K562 (cell line): ENCODE results near the gene BRAF. TPM values are rescaled to one million over a fixed set of nuclear protein-coding genes. Genes with fewer than 3 reads are reported as not detected.
A peak's percentile ranks its signal among the peaks of the same experiment; 100 is the strongest.

Experiments
- ATAC-seq: fragments of 200-7000 bp; cut with Tn5 transposase; 3 replicates; pipeline ENCODE4 v1.9.1; 2020; ENCODE audit warnings: moderate library complexity
- BruUV-seq: library from RNA; stranded (reverse); fragments of 400-500 nt; replicated peaks from 2 replicates; lab custom pipeline; 2021; lab: Mats Ljungman, UMichigan
- CTCF ChIA-PET: fragments of 300-600 bp; formaldehyde crosslinking; extraction: SDS; loops from one replicate; lab custom pipeline; 2021; ENCODE audit warnings: low intra/inter-chr PET ratio; lab: Yijun Ruan, JAX
- POLR2A ChIA-PET: fragments of 300-600, 350-650 bp; sonication (Branson Sonifier 250); formaldehyde crosslinking; extraction: SDS; loops from one replicate; lab custom pipeline; 2021; ENCODE audit warnings: antibody characterized with exemption, inconsistent platforms; lab: Yijun Ruan, JAX
- DNase-seq, 4 experiments: peaks; one replicate each; pipeline versions ENCODE4 v3.0.0 to v3.0.0-alpha.2; 2011 to 2018; ENCODE audit warnings: low spot score in 3 of 4, mixed read lengths in 3 of 4; ENCODE audit errors: extremely low read depth in 1 of 4
- FAIRE-seq: peaks from 2 replicates; lab custom pipeline; 2011; peaks lifted over from hg19 to GRCh38; lab: Jason Lieb, UNC
- H2AFZ ChIP-seq: 2 replicates; pipeline ENCODE4 v1.6.0; 2011; ENCODE audit warnings: low read depth, low read length, control low read depth, inconsistent platforms
- H3K27ac ChIP-seq: fragments of 200-600 bp; 3 replicates; pipeline ENCODE4 v1.8.0; 2011; ENCODE audit warnings: low read depth, mild to moderate bottlenecking, control low read depth, inconsistent platforms, low read length, moderate library complexity, mixed read lengths; ENCODE audit errors: extremely low read depth
- H3K27me3 ChIP-seq, 2 experiments: fragments of 300-600 bp in 1 of 2; 2 replicates in 1 of 2; 3 replicates in 1 of 2; pipeline versions ENCODE4 v1.6.0 to v1.8.0; 2011; ENCODE audit warnings: inconsistent platforms in 2 of 2, low read length in 2 of 2, mild to moderate bottlenecking in 1 of 2, mixed read lengths in 1 of 2, moderate library complexity in 1 of 2; ENCODE audit not compliant: control insufficient read depth in 2 of 2, insufficient read depth in 2 of 2
- H3K36me3 ChIP-seq: fragments of 300-600 bp; 3 replicates; pipeline ENCODE4 v1.8.0; 2011; ENCODE audit warnings: mild to moderate bottlenecking, low read length, inconsistent platforms; ENCODE audit not compliant: control insufficient read depth, insufficient read depth
- H3K4me1 ChIP-seq, 2 experiments: fragments of 200-600 bp in 1 of 2; replicated peaks in 1 of 2; 2 replicates in 1 of 2; 3 replicates in 1 of 2; pipeline versions ENCODE4 v1.5.1 to v1.8.0; 2011; ENCODE audit warnings: inconsistent platforms in 2 of 2, low read length in 2 of 2, mild to moderate bottlenecking in 1 of 2, mixed read lengths in 1 of 2, moderate library complexity in 1 of 2; ENCODE audit not compliant: control insufficient read depth in 2 of 2, insufficient read depth in 2 of 2
- H3K4me2 ChIP-seq: 2 replicates; pipeline ENCODE4 v1.6.1; 2011; ENCODE audit warnings: low read length, control low read depth, inconsistent platforms, mixed read lengths; ENCODE audit not compliant: insufficient read depth
- H3K4me3 ChIP-seq: fragments of 200-600 bp; sonication (generic), shearing (Covaris generic); 2 replicates; pipeline ENCODE4 v1.5.1; 2016; ENCODE audit warnings: control low read depth, inconsistent platforms
- H3K79me2 ChIP-seq: fragments of 200-600 bp; 3 replicates; pipeline ENCODE4 v1.8.0; 2011; ENCODE audit warnings: low read length, inconsistent platforms; ENCODE audit not compliant: control insufficient read depth, insufficient read depth
- H3K9ac ChIP-seq, 2 experiments: 2 replicates each; pipeline versions ENCODE4 v1.6.0 to v1.6.1; 2011; ENCODE audit warnings: low read depth in 2 of 2, low read length in 2 of 2, control low read depth in 1 of 2, inconsistent platforms in 1 of 2, mild to moderate bottlenecking in 1 of 2, mixed read lengths in 1 of 2; ENCODE audit not compliant: insufficient read depth in 1 of 2
- H3K9me1 ChIP-seq: one replicate; pipeline ENCODE4 v1.6.0; 2011; ENCODE audit warnings: inconsistent platforms, mild to moderate bottlenecking, low read length, moderate library complexity; ENCODE audit not compliant: control insufficient read depth, insufficient read depth
- H3K9me3 ChIP-seq: replicated peaks from 2 replicates; pipeline ENCODE4 v1.5.1; 2011; ENCODE audit warnings: low read depth, low read length, inconsistent platforms; ENCODE audit not compliant: control insufficient read depth, insufficient read depth
- H4K20me1 ChIP-seq: replicated peaks from 2 replicates; pipeline ENCODE4 v1.6.1; 2011; ENCODE audit warnings: low read length, inconsistent platforms, mixed read lengths; ENCODE audit not compliant: control insufficient read depth, insufficient read depth
- ATF1 ChIP-seq, 2 experiments: fragments of 450-650 bp in 1 of 2; IDR thresholded peaks; 2 replicates each; pipeline ENCODE4 v1.6.1; 2016; ENCODE audit warnings: missing compliant biosample characterization in 1 of 2, missing genetic modification characterization in 1 of 2
- BRD4 ChIP-seq: fragments of 200-600 bp; sonication (generic); IDR thresholded peaks from 2 replicates; pipeline ENCODE4 v1.6.1; 2017; ENCODE audit warnings: inconsistent platforms
- CBFA2T3 ChIP-seq: fragments of 450-650 bp; IDR thresholded peaks from 2 replicates; pipeline ENCODE4 v1.6.1; 2017
- DACH1 ChIP-seq: fragments of 450-650 bp; IDR thresholded peaks from 2 replicates; pipeline ENCODE4 v1.6.1; 2018; ENCODE audit not compliant: partially characterized antibody
- EP400 ChIP-seq: fragments of 450-650 bp; IDR thresholded peaks from 2 replicates; pipeline ENCODE4 v1.6.1; 2017; ENCODE audit warnings: antibody characterized with exemption, mild to moderate bottlenecking, moderate library complexity
- ETV1 ChIP-seq: fragments of 450-650 bp; conservative IDR thresholded peaks from 2 replicates; pipeline ENCODE4 v1.6.1; 2016; ENCODE audit warnings: missing genetic modification characterization, control low read depth, low read depth, missing compliant biosample characterization
- KDM1A ChIP-seq, 2 experiments: fragments of 450-650 bp; IDR thresholded peaks; 2 replicates each; pipeline ENCODE4 v1.6.1; 2016; ENCODE audit warnings: mild to moderate bottlenecking in 2 of 2
- MCM3 ChIP-seq: fragments of 450-650 bp; IDR thresholded peaks from 2 replicates; pipeline ENCODE4 v1.6.1; 2016
- MEIS2 ChIP-seq: fragments of 450-650 bp; IDR thresholded peaks from 2 replicates; pipeline ENCODE4 v1.6.1; 2014; ENCODE audit warnings: mild to moderate bottlenecking; ENCODE audit not compliant: partially characterized antibody
- NONO ChIP-seq, 2 experiments: fragments of 200-400 bp in 1 of 2; fragments of 450-650 bp in 1 of 2; formaldehyde crosslinking in 1 of 2; IDR thresholded peaks; 2 replicates each; pipeline ENCODE4 v1.6.1; 2017; ENCODE audit warnings: low read depth in 2 of 2, mild to moderate bottlenecking in 2 of 2, moderate library complexity in 2 of 2, low read length in 1 of 2
- POLR2H ChIP-seq: IDR thresholded peaks from 2 replicates; pipeline ENCODE4 v1.6.1; 2016; ENCODE audit warnings: missing genetic modification characterization, low read depth, mild to moderate bottlenecking, control low read depth, missing compliant biosample characterization, moderate library complexity
- PTRF ChIP-seq: fragments of 450-650 bp; IDR thresholded peaks from 2 replicates; pipeline ENCODE4 v1.6.1; 2016; ENCODE audit warnings: mild to moderate bottlenecking, missing genetic modification characterization, missing compliant biosample characterization
- RAD51 ChIP-seq: fragments of 450-650 bp; IDR thresholded peaks from 2 replicates; pipeline ENCODE4 v1.7.1; 2016; ENCODE audit warnings: low read depth, mild to moderate bottlenecking, borderline replicate concordance
- ZNF133 ChIP-seq: fragments of 250-450 bp; sonication (Bioruptor Pico); IDR thresholded peaks from 2 replicates; pipeline ENCODE4 v1.4.0; 2020; ENCODE audit warnings: mild to moderate bottlenecking
- ZNF324 ChIP-seq: fragments of 250-450 bp; sonication (Bioruptor Pico); IDR thresholded peaks from 2 replicates; pipeline ENCODE4 v1.4.0; 2020; ENCODE audit warnings: mild to moderate bottlenecking
- WGBS: fragments of 100-300 bp; shearing (Covaris generic); methylation state at CpG from one replicate; pipeline ENCODE4 v1.1.6; 2016; ENCODE audit warnings: low coverage, mixed read lengths; ENCODE audit not compliant: insufficient coverage; ENCODE audit errors: missing lambda C conversion rate; 5-methylcytosine and 5-hydroxymethylcytosine counted together
- in situ Hi-C: fragments of 300-500 bp; cut with MboI; formaldehyde crosslinking; loops from 4 replicates; pipeline ENCODE4 v1.15.0; 2018; ENCODE audit warnings: inconsistent platforms, mixed read lengths
- intact Hi-C: fragments of 100-400 bp; cut with micrococcal nuclease; formaldehyde crosslinking; loops from 2 replicates; pipeline ENCODE4 v1.14.2; 2022
- polyA plus RNA-seq, 8 experiments: library from polyadenylated mRNA; depleted of rRNA in 4 of 8; stranded (reverse) in 5 of 8; unstranded in 3 of 8; fragments of >200 nt; fragmentation: Nextera tagmentation in 2 of 8; fragmentation: Illumina TruSeq in 1 of 8; extraction: Ambion mirVana in 2 of 8; extraction: Trizol in 1 of 8; gene quantifications; 2 replicates each; pipeline versions ENCODE4 v1.2.1 to v1.2.3, GENCODE V29; 2011 to 2014; ENCODE audit warnings: inconsistent platforms in 1 of 8, missing spikeins in 1 of 8
- total RNA-seq, 7 experiments: library from RNA; depleted of rRNA in 6 of 7; stranded (reverse); fragments of >200 nt in 6 of 7; fragmentation: Illumina TruSeq in 2 of 7; extraction: Trizol in 2 of 7; gene quantifications; 2 replicates each; pipeline versions ENCODE4 v1.2.1 to v1.2.3, GENCODE V29; 2011 to 2021; ENCODE audit warnings: low replicate concordance in 1 of 7
- TF ChIP-seq, protein P1 (sequence below): fragments of 450-650 bp; IDR thresholded peaks from 2 replicates; pipeline ENCODE4 v1.6.1; 2016
- TF ChIP-seq, protein P2 (sequence below): fragments of 450-650 bp; IDR thresholded peaks from 2 replicates; pipeline ENCODE4 v1.6.1; 2016; ENCODE audit warnings: low read depth, mild to moderate bottlenecking, moderate library complexity

The BRAF gene
- total and polyA plus RNA-seq, 9 of the 15 experiments (the other 6 are each of a cell fraction or from before 2014, with no cell fraction given), result 3.6 to 38.3 (median 21.9) TPM

DNA sequence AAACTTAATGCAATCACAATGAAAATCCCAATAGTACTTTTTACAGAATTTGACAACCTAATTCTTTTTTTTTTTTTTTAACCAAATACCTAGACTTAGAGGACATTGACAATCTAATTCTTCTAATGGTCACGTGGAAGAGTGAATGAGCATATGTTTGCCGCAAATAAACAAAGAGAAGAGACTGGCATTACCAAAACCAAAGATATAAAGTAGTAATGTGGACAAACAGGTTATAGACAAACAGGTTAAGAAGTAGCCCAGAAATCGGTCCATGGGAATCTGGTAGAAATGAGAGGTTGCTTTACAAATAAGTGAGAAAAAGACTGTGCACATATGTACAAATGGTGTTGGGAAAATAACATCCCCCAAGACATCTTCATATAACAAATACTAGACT is 27.7 kb downstream of the BRAF start:
- Histone ChIP-seq H3K4me3 (no peak overlapping the region), H2AFZ (no peak overlapping the region), H3K9me1 (no peaks in the 10 kb centered on the region), H3K27me3 (no peaks in the 10 kb centered on the region), H3K4me1 (no peaks in the 10 kb centered on the region), H3K9ac (no peak overlapping the region), H3K9me3 (no peaks in the 10 kb centered on the region), H4K20me1 (no peaks in the 10 kb centered on the region), H3K36me3 (no peaks in the 10 kb centered on the region), H3K27ac (no peak overlapping the region), H3K4me2 (no peak overlapping the region), H3K79me2 (peaks cover 76% of the 10 kb centered on the region)
- TF ChIP-seq RAD51, result no peak
- TF ChIP-seq POLR2H (tag), result 0 out of 2 replicates have a peak, but pooled peaks have one; percentile 14
- DNase-seq, result no peak
- intact Hi-C loops, result no loop called here
- 88% methylated on average over 3 of the region's 3 CpGs for WGBS
- BruUV-seq, result no TSS peak
- FAIRE-seq, result no peak
- no peak for ATAC-seq
- in situ Hi-C loops, result no loop called here
- ChIA-PET CTCF (no interaction called here), POLR2A (no interaction called here)

DNA sequence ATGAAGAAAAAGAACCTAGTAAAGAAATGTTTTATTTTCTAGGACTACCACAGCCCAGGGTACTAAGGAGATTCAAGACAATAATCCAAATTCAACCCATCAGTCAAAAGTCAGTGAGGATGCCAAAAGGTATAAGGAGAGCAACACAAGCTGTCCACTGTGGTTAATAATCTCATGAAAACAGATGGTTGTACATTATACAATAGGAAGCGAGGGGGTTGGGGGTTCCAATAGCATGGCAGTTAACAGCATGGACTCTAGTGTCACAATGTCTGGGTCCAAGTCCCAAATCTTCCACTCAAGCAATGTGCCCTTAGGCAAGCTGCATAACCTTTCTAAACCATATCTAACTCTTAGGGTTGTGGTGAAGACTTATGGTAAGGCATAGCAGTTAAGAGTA is 35.1 kb downstream of the BRAF start:
- in situ Hi-C loops (no loop called here), intact Hi-C loops (loop anchor here (5.0 kb wide), 1 partner anchor 1702 kb away; no protein-coding TSS in a partner anchor)
- no peaks in the 10 kb centered on the region for H3K9me3 ChIP-seq
- H3K4me3 ChIP-seq, result no peak overlapping the region
- CTCF ChIA-PET, result no interaction called here
- no peak overlapping the region for H3K9ac ChIP-seq
- FAIRE-seq (peak; percentile 68), DNase-seq (peak in 2 of 4 experiments; percentile 65 to 77), ATAC-seq (peak; percentile 74)
- H2AFZ ChIP-seq, result no peak overlapping the region
- 0 out of 2 replicates have a peak, but pooled peaks cover 3% of the 10 kb centered on the region for H4K20me1 ChIP-seq
- H3K27ac ChIP-seq, result peak overlapping the region; percentile 55; the same call in 1 of the 3 replicates
- peaks cover 93% of the 10 kb centered on the region for H3K79me2 ChIP-seq
- no peaks in the 10 kb centered on the region for H3K36me3 ChIP-seq
- H3K4me1 ChIP-seq, result peaks cover 0 to 13% of the 10 kb centered on the region in 2 experiments; a peak in 2 of 5 replicates
- no TSS peak for BruUV-seq
- no peaks in the 10 kb centered on the region for H3K9me1 ChIP-seq
- 0 out of 2 replicates have a peak overlapping the region, but pooled peaks have one; percentile 20 for H3K4me2 ChIP-seq
- WGBS, result 13% methylated on average over 1 of the region's 1 CpG
- POLR2A ChIA-PET, result interaction anchor here (1.0 kb wide), 2 partner anchors 15 to 18 kb away, joined by 4 to 5 read pairs; no protein-coding TSS in a partner anchor
- H3K27me3 ChIP-seq, result no peaks in the 10 kb centered on the region
- TF ChIP-seq DACH1 (peak; percentile 27), ETV1 (tag) (no peak), ATF1 (CRISPR knock-in tag; IDR thresholded peaks at IDR 0.05) (no peak), ATF1 (tag; IDR thresholded peaks at IDR 0.05) (no peak), BRD4 (no peak), NONO (IDR thresholded peaks at IDR 0.05; ENCODE audit: low read depth in 2 of 2, low read length in 1 of 2) (no peak), KDM1A (IDR thresholded peaks at IDR 0.05) (peak in 1 of 2 experiments; percentile 48; a peak in 1 of 4 replicates), ZNF324 (CRISPR knock-in tag) (no peak), MCM3 (no peak), MEIS2 (peak; percentile 49), CBFA2T3 (peak; percentile 86), ZNF133 (no peak), EP400 (0 out of 2 replicates have a peak, but pooled peaks have one; percentile 26), PTRF (tag) (no peak)
- TF ChIP-seq, protein P1, sequence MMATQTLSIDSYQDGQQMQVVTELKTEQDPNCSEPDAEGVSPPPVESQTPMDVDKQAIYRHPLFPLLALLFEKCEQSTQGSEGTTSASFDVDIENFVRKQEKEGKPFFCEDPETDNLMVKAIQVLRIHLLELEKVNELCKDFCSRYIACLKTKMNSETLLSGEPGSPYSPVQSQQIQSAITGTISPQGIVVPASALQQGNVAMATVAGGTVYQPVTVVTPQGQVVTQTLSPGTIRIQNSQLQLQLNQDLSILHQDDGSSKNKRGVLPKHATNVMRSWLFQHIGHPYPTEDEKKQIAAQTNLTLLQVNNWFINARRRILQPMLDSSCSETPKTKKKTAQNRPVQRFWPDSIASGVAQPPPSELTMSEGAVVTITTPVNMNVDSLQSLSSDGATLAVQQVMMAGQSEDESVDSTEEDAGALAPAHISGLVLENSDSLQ, result peak; percentile 46; the same call in 1 of the 2 replicates
- TF ChIP-seq, protein P2, sequence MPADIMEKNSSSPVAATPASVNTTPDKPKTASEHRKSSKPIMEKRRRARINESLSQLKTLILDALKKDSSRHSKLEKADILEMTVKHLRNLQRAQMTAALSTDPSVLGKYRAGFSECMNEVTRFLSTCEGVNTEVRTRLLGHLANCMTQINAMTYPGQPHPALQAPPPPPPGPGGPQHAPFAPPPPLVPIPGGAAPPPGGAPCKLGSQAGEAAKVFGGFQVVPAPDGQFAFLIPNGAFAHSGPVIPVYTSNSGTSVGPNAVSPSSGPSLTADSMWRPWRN, result no peak
